Mesenteric fat pad (tissue), 1 donor: ENCODE measurements around the gene BIN1. TPM values are rescaled to one million over a fixed set of nuclear protein-coding genes. Genes with fewer than 3 reads are reported as not detected.
A peak's percentile ranks its signal among the peaks of the same experiment; 100 is the strongest.

ENCODE experiments used
- DNase-seq: peaks from one replicate; pipeline ENCODE4 v3.0.0-alpha.2; 2020; ENCODE audit warnings: low spot score
- total RNA-seq: library from RNA; stranded (reverse); fragmentation: NEBNext Ultra II Directional; extraction: Animal tissue kit (Norgen Biotek cat#: 25700); gene quantifications from one replicate; pipeline ENCODE4 v1.2.1, GENCODE V29; 2021
- donor health status: DM: yes; HTN: yes; CAD: no.

BIN1 gene
- total RNA-seq, 1 donor from 2014 or later: 87.0 TPM

GRCh38 chr2:127105656-127106456, 1.1 kb downstream of the BIN1 start:
- DNase-seq: peak; percentile 89

GRCh38 chr2:127104881-127105655, 1.9 kb downstream of the BIN1 start:
- peak; percentile 30 for DNase-seq

- DNase-seq: peak; percentile 68
Measured at GRCh38 chr2:127104166-127104660, 2.7 kb downstream of the BIN1 start.

- DNase-seq: peak; percentile 73
Measured at GRCh38 chr2:127103243-127104165, 3.5 kb downstream of the BIN1 start.

- peak; percentile 35 for DNase-seq
Measured at GRCh38 chr2:127102521-127103242, 4.3 kb downstream of the BIN1 start.

GRCh38 chr2:127101756-127102477, 5.0 kb downstream of the BIN1 start:
- DNase-seq: no peak

GRCh38 chr2:127101048-127101611, 5.8 kb downstream of the BIN1 start:
- DNase-seq: no peak

GRCh38 chr2:127100251-127101047, 6.5 kb downstream of the BIN1 start:
- DNase-seq: no peak

- no peak for DNase-seq
Measured at GRCh38 chr2:127098711-127099110, 8.2 kb downstream of the BIN1 start.

- DNase-seq: no peak
Measured at GRCh38 chr2:127097841-127098651, 8.9 kb downstream of the BIN1 start.

GRCh38 chr2:127097471-127097765, 9.5 kb downstream of the BIN1 start:
- DNase-seq: no peak

- no peak for DNase-seq
Measured at GRCh38 chr2:127096718-127097470, 10.1 kb downstream of the BIN1 start.

GRCh38 chr2:127096280-127096679, 10.7 kb downstream of the BIN1 start:
- DNase-seq: no peak

GRCh38 chr2:127095784-127096183, 11.2 kb downstream of the BIN1 start:
- DNase-seq: no peak

GRCh38 chr2:127095367-127095641, 11.7 kb downstream of the BIN1 start:
- DNase-seq: no peak

- no peak for DNase-seq
Measured at GRCh38 chr2:127094509-127095366, 12.2 kb downstream of the BIN1 start.
